Activated CD8-positive, alpha-beta T cell treated with anti-CD3 and anti-CD28 coated beads, Interleukin-2, amount 10 ng/mL, durations not matched to agents 7 days and 5 days (primary cell): ENCODE measurements around the gene IFI30. TPM values are rescaled to one million over a fixed set of nuclear protein-coding genes. Genes with fewer than 3 reads are reported as not detected.
"Not testable (repeated sequence)": the region's sequence is repeated elsewhere in the genome, so short reads cannot be mapped to it uniquely, and the experiment has no call there.

Source experiments
- ATAC-seq: fragments of 150-1000 bp; cut with Tn5 transposase; one replicate; pipeline ENCODE4 v1.10.0; 2021; ENCODE audit warnings: moderate library complexity
- CTCF ChIA-PET: fragments of 350-600 bp; sonication (Branson Sonifier 250); formaldehyde crosslinking; loops from one replicate; lab custom pipeline; 2021; ENCODE audit warnings: antibody characterized with exemption; lab: Charles Lee
- POLR2A ChIA-PET: fragments of 350-600 bp; sonication (Branson Sonifier 250); formaldehyde crosslinking; loops from one replicate; lab custom pipeline; 2021; ENCODE audit warnings: antibody characterized with exemption; lab: Charles Lee
- DNase-seq: peaks from one replicate; pipeline ENCODE4 v3.0.0-alpha.2; 2020
- H3K27ac Mint-ChIP-seq: one replicate; pipeline ENCODE4 v1.8.0; 2021; ENCODE audit warnings: mild to moderate bottlenecking, mixed read lengths
- H3K27me3 Mint-ChIP-seq: one replicate; pipeline ENCODE4 v1.8.0; 2021; ENCODE audit warnings: low read depth, mixed read lengths
- H3K36me3 Mint-ChIP-seq: one replicate; pipeline ENCODE4 v1.8.0; 2021; ENCODE audit warnings: low read depth, mixed read lengths
- H3K4me1 Mint-ChIP-seq: one replicate; pipeline ENCODE4 v1.8.0; 2021; ENCODE audit warnings: low read depth, mixed read lengths
- H3K4me3 Mint-ChIP-seq: one replicate; pipeline ENCODE4 v1.8.0; 2021; ENCODE audit warnings: mild to moderate bottlenecking, mixed read lengths
- H3K9me3 Mint-ChIP-seq: one replicate; pipeline ENCODE4 v1.8.0; 2022; ENCODE audit warnings: mixed read lengths; ENCODE audit not compliant: insufficient read depth
- total RNA-seq, 2 experiments: library from RNA; stranded (reverse); gene quantifications; one replicate each; pipeline ENCODE4 v1.2.3, GENCODE V29; 2021

IFI30 gene
- total RNA-seq, 2 experiments from 2014 or later: 67.4 to 72.3 TPM

DNA sequence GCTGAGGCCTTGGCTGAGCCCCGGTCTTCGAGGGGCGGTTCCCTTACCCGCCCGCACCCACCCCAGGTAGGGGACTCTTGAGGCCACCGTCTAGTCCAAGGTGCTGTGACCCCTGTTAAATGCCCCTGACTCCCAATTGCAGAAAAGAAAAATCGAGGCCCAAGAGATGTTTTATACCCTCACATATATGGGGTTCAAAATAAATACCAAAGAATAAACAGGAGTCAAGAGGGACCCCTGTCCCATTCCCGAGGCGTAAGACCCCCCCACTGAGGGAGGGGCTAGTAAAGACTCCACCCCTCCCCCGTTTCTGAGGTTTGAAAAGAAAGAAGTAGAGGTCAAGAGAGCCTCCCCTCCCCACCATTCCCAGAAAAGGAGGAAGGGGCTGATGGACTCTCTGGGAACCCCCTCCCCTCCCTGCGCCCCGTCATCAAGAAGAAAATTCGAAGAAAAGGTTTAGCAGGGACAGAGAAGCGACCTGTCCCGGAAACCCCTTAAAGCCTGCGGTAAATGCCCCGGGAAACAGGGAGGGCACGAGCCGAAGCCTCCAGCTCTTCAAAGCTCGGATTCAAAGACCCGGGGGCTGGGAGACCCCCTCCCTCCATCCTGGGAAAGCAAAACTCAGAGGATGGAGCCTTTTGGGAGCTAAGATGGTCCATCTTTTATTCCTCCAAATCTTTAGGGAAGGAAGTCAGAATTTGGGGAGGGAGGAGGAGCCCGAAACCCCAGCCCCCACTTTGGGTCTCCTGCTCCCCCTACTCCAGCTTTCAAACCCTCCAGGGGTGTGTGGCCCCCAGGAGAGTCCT is 31.0 kb downstream of the IFI30 start:
- POLR2A ChIA-PET: interaction anchor here (1.0 to 1.4 kb wide), 5 partner anchors 12 to 118 kb away, joined by 3 to 7 read pairs (median 6); partner anchors contain the start of genes JUND, LSM4 and MPV17L2
- Mint-ChIP-seq H3K27ac (peak overlapping the region; percentile 77), H3K27me3 (peaks cover 3% of the 10 kb centered on the region), H3K36me3 (peaks cover 17% of the 10 kb centered on the region), H3K9me3 (no peaks in the 10 kb centered on the region), H3K4me1 (peaks cover 28% of the 10 kb centered on the region), H3K4me3 (peak overlapping the region; percentile 78)
- DNase-seq: no peak
- ATAC-seq: peak; percentile 6
- CTCF ChIA-PET: interaction anchor here (1.0 to 9.2 kb wide), 13 partner anchors 12 to 345 kb away, joined by 3 to 135 read pairs (median 7); partner anchors contain the start of genes JUND, MPV17L2, PIK3R2 and RPL18A

DNA sequence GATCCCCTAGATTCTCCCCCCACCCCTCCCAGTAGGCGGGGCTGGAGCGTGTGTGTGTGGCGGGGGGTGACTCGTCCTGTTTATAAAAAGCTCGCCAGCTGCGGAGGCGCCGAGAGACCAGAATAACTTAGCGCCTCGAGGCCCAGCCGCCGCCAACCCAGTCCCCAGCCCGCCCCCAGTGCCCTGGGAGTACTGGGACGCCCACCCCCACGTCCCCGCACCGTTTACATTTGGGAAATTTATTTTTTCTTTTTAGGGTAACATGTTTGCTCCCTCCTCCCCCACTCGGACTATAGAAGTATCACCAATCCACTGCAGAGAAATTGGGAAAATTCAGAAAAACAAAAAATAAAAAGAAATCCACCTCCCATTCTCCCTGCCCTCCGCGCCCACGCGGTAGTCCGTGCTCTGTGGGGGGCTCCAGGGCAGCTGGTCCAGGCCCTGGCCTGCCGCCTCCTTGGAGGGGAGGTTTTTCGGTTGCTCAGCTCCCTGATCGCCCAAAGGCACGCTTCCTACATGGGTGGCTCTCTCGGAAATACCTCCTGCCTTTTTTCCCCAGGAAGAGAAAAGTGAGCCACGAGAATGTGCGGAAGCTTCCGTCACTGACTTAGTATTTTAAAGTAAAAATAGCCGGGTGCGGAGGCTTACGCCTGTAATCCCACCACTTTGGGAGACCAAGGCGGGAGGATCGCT is 31.7 kb downstream of the IFI30 start:
- Mint-ChIP-seq H3K27ac (peak overlapping the region; percentile 60), H3K9me3 (no peaks in the 10 kb centered on the region), H3K36me3 (peaks cover 11% of the 10 kb centered on the region), H3K27me3 (peaks cover 3% of the 10 kb centered on the region), H3K4me1 (peaks cover 28% of the 10 kb centered on the region), H3K4me3 (peak overlapping the region; percentile 78)
- ATAC-seq (no peak), DNase-seq (peak; percentile 70)
- CTCF ChIA-PET: interaction anchor here (1.3 to 9.2 kb wide), 8 partner anchors 13 to 206 kb away, joined by 3 to 135 read pairs (median 7); partner anchors contain the start of gene MPV17L2
- POLR2A ChIA-PET: interaction anchor here (1.0 to 1.4 kb wide), 6 partner anchors 13 to 124 kb away, joined by 3 to 7 read pairs (median 6); partner anchors contain the start of genes JUND and MPV17L2

DNA sequence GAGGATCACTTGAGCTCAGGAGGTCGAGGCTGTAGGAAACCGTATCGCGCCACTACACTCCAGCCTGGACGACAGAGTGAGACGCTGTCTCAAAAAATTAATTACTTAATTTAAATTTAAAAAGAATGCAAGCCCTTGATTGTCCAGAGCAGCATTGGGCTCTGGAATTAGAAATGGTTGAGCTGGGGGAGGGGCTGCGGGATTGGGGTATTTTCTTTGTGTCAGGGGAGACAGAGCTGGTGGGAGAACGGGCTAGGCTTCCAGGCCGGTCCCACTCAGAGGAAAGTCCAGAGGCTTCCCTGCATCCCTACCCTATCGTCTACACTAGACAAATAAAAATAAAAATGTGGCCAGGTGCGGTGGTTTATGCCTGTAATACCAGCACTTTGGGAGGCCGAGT is 32.4 kb downstream of the IFI30 start:
- ChIA-PET POLR2A (interaction anchor here (1.0 to 1.4 kb wide), 4 partner anchors 14 to 124 kb away, joined by 3 to 7 read pairs (median 4); partner anchors contain the start of gene MPV17L2), CTCF (interaction anchor here (1.7 to 9.2 kb wide), 4 partner anchors 13 to 74 kb away, joined by 7 to 135 read pairs (median 28); partner anchors contain the start of gene MPV17L2)
- no peak for DNase-seq
- Mint-ChIP-seq H3K27ac (no peak overlapping the region), H3K36me3 (peaks cover 11% of the 10 kb centered on the region), H3K9me3 (no peaks in the 10 kb centered on the region), H3K27me3 (peaks cover 3% of the 10 kb centered on the region), H3K4me3 (no peak overlapping the region), H3K4me1 (peaks cover 28% of the 10 kb centered on the region)
- ATAC-seq: no peak

DNA sequence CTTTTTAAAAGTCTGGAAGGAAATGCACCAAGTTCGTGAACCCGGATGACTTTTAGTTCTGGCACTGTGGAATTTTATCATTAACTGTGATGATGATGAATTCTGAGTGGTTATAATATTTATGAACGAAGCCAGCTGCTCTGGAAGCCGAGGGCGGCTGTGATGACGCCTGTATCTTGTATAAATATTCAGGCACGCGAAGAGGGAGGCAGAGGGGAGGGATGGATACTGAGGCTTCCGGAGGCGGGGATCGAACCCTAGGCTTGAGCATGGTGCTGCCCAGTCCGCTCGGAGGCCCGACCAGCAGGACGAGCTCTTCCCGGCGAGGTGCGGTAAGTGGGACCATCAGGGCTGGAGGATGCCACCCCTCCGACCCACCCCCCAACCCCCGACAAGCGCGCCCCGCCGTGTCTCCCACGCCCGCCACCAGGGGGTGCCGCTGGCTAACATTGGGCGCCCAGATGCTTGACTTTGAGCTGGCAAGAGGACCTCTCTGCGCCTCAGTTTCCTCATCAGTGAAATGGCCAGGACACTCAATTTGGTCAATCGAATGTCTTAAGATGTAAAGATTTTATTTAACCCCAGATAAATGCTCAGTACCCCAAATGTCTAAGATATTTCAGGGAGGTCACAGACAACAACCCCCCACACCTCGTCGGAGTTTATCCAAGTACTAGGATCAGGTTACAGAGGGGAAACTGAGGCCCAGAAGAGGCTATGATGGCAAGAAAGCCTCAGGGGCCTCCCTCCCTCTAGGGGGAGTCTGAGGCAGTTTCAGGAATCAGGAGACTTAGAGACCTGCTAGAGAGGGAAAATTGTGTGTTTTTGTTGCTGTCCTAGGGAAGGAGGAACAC is 34.7 kb downstream of the IFI30 start:
- ChIA-PET POLR2A (interaction anchor here (0.6 to 1.2 kb wide), 3 partner anchors 43 to 73 kb away, joined by 3 read pairs; partner anchors contain the start of gene JUND), CTCF (interaction anchor here (0.6 to 9.2 kb wide), 19 partner anchors 9 to 208 kb away, joined by 3 to 135 read pairs (median 3); partner anchors contain the start of genes JUND, MPV17L2 and PIK3R2)
- peaks cover 3% of the 10 kb centered on the region for H3K27me3 Mint-ChIP-seq
- H3K27ac Mint-ChIP-seq: no peak overlapping the region
- no peak overlapping the region for H3K4me3 Mint-ChIP-seq
- no peak for ATAC-seq
- no peaks in the 10 kb centered on the region for H3K9me3 Mint-ChIP-seq
- peaks cover under 1% of the 10 kb centered on the region for H3K36me3 Mint-ChIP-seq
- peak; percentile 60 for DNase-seq
- peaks cover 12% of the 10 kb centered on the region for H3K4me1 Mint-ChIP-seq

DNA sequence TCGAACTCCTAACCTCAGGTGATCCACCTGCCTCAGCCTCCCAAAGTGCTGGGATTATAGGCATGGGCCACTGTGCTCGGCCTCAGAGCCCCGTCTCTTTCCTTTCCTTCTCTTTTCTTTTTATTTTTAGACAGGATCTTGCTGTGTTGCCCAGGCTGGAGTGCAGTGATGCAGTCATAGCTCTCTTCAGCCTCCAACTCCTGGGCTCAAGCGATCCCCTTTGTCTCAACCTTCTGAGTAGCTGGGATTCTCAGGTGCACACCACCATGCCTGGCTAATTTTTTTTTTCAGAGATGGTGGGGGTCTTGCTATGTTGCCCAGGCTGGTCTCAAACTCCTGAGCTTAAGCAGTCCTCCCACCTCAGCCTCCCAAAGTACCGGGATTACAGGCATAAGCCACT is 36.3 kb downstream of the IFI30 start:
- ChIA-PET POLR2A (interaction anchor here (1.1 to 1.5 kb wide), 2 partner anchors 23 to 43 kb away, joined by 3 to 4 read pairs; no protein-coding TSS in a partner anchor), CTCF (interaction anchor here (1.0 to 9.2 kb wide), 7 partner anchors 14 to 204 kb away, joined by 3 to 135 read pairs (median 5); a partner anchor contains a TSS)
- not testable (repeated sequence) for DNase-seq, H3K27me3 Mint-ChIP-seq, H3K4me3 Mint-ChIP-seq, ATAC-seq, H3K4me1 Mint-ChIP-seq, H3K9me3 Mint-ChIP-seq, H3K36me3 Mint-ChIP-seq, H3K27ac Mint-ChIP-seq

DNA sequence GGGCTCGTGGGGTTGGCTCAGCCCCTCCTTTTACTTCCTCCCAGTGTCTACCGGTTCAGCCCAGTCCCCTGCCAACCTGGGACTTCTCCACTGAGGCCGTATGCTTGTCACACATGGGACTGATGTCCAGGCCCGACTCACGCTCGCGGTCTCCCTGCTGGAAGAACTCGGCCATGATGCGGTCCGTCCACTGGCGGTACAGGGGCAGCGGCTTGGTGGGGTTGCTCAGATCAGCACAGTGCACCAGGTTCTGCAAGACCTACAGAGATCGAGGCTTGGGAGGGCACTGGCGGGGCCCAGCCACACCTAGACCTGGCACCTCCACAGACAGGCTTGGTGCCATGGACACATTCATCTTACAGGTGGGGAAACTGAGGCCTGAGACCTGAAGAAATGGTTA is 38.1 kb downstream of the IFI30 start:
- peaks cover 5% of the 10 kb centered on the region for H3K4me1 Mint-ChIP-seq
- H3K4me3 Mint-ChIP-seq: no peak overlapping the region
- ChIA-PET CTCF (interaction anchor here (0.9 to 1.5 kb wide), 2 partner anchors 40 to 177 kb away, joined by 3 read pairs; no protein-coding TSS in a partner anchor), POLR2A (no interaction called here)
- no peaks in the 10 kb centered on the region for H3K36me3 Mint-ChIP-seq
- H3K27ac Mint-ChIP-seq: no peak overlapping the region
- ATAC-seq: no peak
- DNase-seq: no peak
- H3K9me3 Mint-ChIP-seq: no peaks in the 10 kb centered on the region
- H3K27me3 Mint-ChIP-seq: peaks cover 3% of the 10 kb centered on the region

DNA sequence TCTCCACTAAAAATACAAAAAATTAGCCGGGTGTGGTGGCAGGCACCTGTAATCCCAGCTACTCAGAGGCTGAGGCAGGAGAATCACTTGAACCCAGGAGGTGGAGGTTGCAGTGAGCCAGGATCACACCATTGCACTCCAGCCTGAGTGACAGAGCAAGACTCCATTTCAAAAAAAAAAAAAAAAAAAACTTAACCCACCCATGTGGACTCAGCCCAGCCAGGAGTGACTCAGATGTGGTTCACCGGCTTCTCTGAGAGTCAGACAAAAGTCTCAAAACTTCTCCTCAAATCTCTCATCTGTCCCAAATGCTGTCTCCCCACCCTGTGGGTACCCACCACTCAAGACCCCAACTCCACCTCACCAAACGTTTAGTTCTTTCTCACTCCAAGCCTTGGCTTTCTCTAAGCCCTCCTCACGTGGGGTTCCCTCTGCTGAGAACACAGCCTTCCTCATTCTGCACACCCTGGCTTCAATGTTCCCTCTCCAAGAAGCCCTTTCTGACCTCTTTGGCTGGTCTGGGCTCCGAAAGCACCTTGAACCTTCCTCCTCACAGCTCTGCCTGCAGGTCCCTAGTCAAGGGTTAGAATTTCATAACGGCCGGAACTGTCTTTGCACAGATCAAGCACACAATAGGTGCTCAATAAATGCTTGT is 41.3 kb downstream of the IFI30 start:
- Mint-ChIP-seq H3K27me3 (peaks cover 3% of the 10 kb centered on the region), H3K4me3 (no peak overlapping the region), H3K9me3 (no peaks in the 10 kb centered on the region), H3K4me1 (peaks cover 5% of the 10 kb centered on the region), H3K27ac (no peak overlapping the region), H3K36me3 (no peaks in the 10 kb centered on the region)
- CTCF ChIA-PET: interaction anchor here (0.9 kb wide), 1 partner anchor 23 kb away, joined by 3 read pairs; no protein-coding TSS in a partner anchor
- DNase-seq (no peak), ATAC-seq (peak; percentile 27)
- POLR2A ChIA-PET: no interaction called here

DNA sequence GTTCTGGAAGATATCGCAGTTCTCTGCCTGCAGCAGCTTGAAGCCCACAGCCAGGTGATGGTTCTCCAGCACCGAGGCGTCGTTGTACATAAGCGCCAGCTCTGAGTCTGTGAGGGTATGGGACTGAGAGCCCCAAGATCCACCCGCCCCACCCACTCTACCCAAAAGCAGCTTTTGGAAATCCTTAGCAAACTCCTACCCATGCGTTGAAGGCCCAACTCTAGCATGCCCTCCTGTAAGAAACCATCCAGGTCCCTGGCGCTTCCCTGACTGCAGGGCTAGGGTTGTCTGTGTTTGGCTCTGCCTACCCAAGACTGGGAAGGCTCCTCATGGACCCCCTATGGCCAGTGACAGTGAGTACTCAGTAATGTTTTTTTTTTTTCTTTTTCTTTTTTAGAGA is 43.2 kb downstream of the IFI30 start:
- H3K36me3 Mint-ChIP-seq: no peaks in the 10 kb centered on the region
- ChIA-PET POLR2A (no interaction called here), CTCF (no interaction called here)
- peaks cover 6% of the 10 kb centered on the region for H3K4me1 Mint-ChIP-seq
- peaks cover 10% of the 10 kb centered on the region for H3K27me3 Mint-ChIP-seq
- no peak overlapping the region for H3K27ac Mint-ChIP-seq
- ATAC-seq: no peak
- no peaks in the 10 kb centered on the region for H3K9me3 Mint-ChIP-seq
- no peak overlapping the region for H3K4me3 Mint-ChIP-seq
- no peak for DNase-seq

DNA sequence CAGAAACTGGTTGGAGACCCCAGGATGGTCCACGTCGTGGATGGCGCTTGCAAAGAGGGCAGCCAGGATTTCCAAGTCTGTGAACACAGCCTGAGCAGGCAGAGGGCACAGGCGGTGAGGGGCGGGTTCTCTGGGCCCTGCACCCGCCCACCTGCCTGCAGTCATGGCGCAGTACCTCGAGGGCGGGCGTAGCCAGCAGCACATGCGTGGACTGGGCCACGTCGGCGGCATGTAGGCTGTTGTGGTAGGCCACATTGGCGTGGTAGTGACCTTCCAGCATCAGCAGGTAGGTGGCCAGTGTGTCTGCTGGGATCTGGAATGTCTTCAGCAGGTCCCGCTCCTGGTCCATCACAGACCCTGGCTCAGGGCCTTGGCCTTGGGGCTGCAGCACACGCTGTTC is 44.5 kb downstream of the IFI30 start:
- H3K27ac Mint-ChIP-seq: no peak overlapping the region
- POLR2A ChIA-PET: no interaction called here
- peaks cover 10% of the 10 kb centered on the region for H3K27me3 Mint-ChIP-seq
- H3K9me3 Mint-ChIP-seq: no peaks in the 10 kb centered on the region
- DNase-seq (no peak), ATAC-seq (no peak)
- CTCF ChIA-PET: interaction anchor here (1.5 kb wide), 1 partner anchor 10 kb away, joined by 3 read pairs; no protein-coding TSS in a partner anchor
- H3K36me3 Mint-ChIP-seq: no peaks in the 10 kb centered on the region
- H3K4me1 Mint-ChIP-seq: peaks cover 6% of the 10 kb centered on the region
- no peak overlapping the region for H3K4me3 Mint-ChIP-seq

DNA sequence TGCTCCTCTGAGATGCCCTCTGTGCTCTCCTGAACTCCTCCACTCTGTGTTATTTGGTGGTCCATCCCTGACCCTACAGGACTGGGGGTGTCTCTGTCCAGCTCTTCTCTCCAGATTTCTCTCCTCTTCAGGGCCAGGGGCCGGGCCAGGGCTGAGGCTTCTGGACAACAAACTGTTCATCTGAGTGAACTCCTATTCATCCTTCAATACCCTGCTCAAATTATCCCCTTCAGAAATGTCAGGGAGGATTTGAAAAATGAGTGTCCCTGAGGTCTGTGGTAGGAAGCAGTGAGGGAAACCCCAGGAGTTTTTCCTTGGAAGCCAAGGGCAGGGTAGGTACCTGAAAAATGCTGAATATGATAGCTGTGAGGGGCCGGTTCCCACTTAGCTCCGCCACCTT is 45.0 kb downstream of the IFI30 start:
- DNase-seq (no peak), ATAC-seq (no peak)
- Mint-ChIP-seq H3K27me3 (peaks cover 10% of the 10 kb centered on the region), H3K4me3 (no peak overlapping the region), H3K36me3 (no peaks in the 10 kb centered on the region), H3K9me3 (no peaks in the 10 kb centered on the region), H3K4me1 (peaks cover 6% of the 10 kb centered on the region), H3K27ac (no peak overlapping the region)
- ChIA-PET POLR2A (no interaction called here), CTCF (interaction anchor here (0.9 to 1.7 kb wide), 4 partner anchors 10 to 170 kb away, joined by 3 to 7 read pairs (median 4); no protein-coding TSS in a partner anchor)
